Left lobe of liver (tissue), 1 donor: ENCODE data around the gene MAPK12. TPM values are rescaled to one million over a fixed set of nuclear protein-coding genes. Genes with fewer than 3 reads are reported as not detected.

ENCODE experiments used
- total RNA-seq: library from RNA; stranded (reverse); gene quantifications from one replicate; pipeline ENCODE4 v1.2.1, GENCODE V29; 2021
- donor health status: DM: no; HTN: yes; CAD: no.

Gene MAPK12
- total RNA-seq, 1 donor from 2014 or later, result 5.0 TPM

Other genes starting within 250 kb of the MAPK12 start
- gene IL17REL, start 248.9 kb downstream of the MAPK12 start, total RNA-seq, result not detected
- not detected for gene TTLL8, start 203.4 kb downstream of the MAPK12 start, total RNA-seq
- not detected for gene MLC1, start 176.3 kb downstream of the MAPK12 start, total RNA-seq
- not detected for gene MOV10L1, start 171.7 kb downstream of the MAPK12 start, total RNA-seq
- 10.6 TPM for gene PANX2, start 91.0 kb downstream of the MAPK12 start, total RNA-seq
- gene TRABD, start 75.8 kb downstream of the MAPK12 start, total RNA-seq, result 25.9 TPM
- 85.2 TPM for gene SELENOO, start 60.7 kb downstream of the MAPK12 start, total RNA-seq
- 21.3 TPM for gene TUBGCP6, start 16.7 kb downstream of the MAPK12 start, total RNA-seq
- gene HDAC10, start 10.4 kb downstream of the MAPK12 start, total RNA-seq, result 33.3 TPM
- 8.2 TPM for gene MAPK11, start 8.7 kb upstream of the MAPK12 start, total RNA-seq
- gene PLXNB2, start 46.0 kb upstream of the MAPK12 start, total RNA-seq, result 187 TPM
- gene DENND6B, start 65.3 kb upstream of the MAPK12 start, total RNA-seq, result 1.8 TPM
- 65.4 TPM for gene PPP6R2, start 81.6 kb upstream of the MAPK12 start, total RNA-seq
- 31.2 TPM for gene SBF1, start 213.4 kb upstream of the MAPK12 start, total RNA-seq
- gene ADM2, start 219.9 kb upstream of the MAPK12 start, total RNA-seq, result 1.3 TPM
- not detected for gene MIOX, start 225.2 kb upstream of the MAPK12 start, total RNA-seq
- 50.2 TPM for gene LMF2, start 246.0 kb upstream of the MAPK12 start, total RNA-seq
- 18.8 TPM for gene NCAPH2, start 246.5 kb upstream of the MAPK12 start, total RNA-seq